Posterior vena cava (tissue), 2 donors: ENCODE measurements around the gene RTP3. TPM values are rescaled to one million over a fixed set of nuclear protein-coding genes. Genes with fewer than 3 reads are reported as not detected.
"Not testable (repeated sequence)": the region's sequence is repeated elsewhere in the genome, so short reads cannot be mapped to it uniquely, and the experiment has no call there.

Experiments used
- DNase-seq: peaks from one replicate; pipeline ENCODE4 v3.0.0-alpha.2; 2020; ENCODE audit warnings: low spot score
- intact Hi-C, 2 donors: fragments of 100-400 bp; cut with DNase I; formaldehyde crosslinking; loops; one replicate each; pipeline versions ENCODE4 v1.14.1 to v1.14.2; 2022 to 2023
- total RNA-seq, 2 donors: library from RNA; stranded (reverse); fragmentation: NEBNext Ultra II Directional; extraction: Animal tissue kit (Norgen Biotek cat#: 25700); gene quantifications; one replicate each; pipeline ENCODE4 v1.2.1, GENCODE V29; 2021
- donor health status: DM: yes; HTN: yes; CAD: no.
- donor health status: DM: yes; HTN: yes; CAD: no.

The RTP3 gene
- total RNA-seq, 2 donors from 2014 or later, result not detected

DNA sequence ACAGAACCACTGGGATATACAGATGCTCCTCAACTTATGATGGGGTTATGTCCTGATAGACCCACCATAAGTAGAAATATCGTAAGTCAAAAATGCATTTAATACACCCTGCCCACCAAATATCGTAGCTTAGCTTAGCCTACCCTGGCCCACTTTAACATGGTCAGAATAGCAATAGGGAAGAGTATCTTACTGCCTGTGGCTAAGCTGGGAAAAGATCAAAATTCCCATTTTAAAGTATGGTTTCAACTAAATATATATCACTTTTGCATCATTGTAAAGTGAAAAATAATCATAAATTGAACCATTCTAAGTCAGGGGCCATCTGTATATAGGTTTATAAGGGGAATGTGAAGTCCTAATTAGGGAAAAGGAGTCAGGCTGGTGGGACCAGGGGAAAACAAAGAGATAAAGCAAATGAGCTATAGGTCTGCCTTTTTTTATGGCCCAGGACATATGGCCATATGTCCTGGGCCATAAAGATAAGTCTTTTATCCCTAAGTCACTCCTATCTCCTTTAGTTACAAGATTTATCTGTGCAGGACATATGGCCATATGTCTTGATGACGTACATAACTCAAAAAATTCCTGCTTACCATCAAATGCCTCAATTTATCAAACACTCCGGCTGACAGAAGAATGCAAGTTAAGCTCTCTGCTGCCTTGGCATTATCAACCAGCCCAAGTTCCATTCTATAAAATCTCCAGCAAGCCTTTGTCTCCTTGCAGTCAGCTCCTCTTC is 11.2 kb downstream of the RTP3 start:
- DNase-seq, result no peak
- intact Hi-C loops, result no loop called here

DNA sequence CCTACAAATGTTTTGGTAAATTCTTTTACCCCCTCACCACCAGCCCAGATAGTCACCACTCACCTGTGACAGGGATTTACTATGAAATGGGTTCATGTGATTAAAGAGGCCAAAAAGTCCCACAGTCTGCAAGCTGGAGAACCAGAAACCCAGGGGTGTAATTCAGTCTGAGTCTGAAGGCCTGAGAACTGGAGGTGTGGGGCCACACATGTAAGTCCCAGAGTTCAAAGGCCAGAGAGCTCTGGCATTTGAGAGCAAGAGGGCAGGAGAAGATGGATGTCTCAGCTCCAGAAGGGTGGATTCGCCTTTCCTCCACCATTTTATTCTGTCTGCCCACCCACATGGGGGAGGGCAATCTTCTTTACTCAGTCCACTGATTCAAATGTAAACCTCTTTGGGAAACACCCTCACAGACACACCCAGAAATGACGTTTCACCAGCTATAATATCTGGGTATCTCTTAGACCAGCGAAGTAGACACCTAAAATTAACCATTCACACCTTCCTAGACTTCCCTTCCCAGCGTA is 11.9 kb downstream of the RTP3 start:
- DNase-seq, result no peak
- intact Hi-C loops, result no loop called here

DNA sequence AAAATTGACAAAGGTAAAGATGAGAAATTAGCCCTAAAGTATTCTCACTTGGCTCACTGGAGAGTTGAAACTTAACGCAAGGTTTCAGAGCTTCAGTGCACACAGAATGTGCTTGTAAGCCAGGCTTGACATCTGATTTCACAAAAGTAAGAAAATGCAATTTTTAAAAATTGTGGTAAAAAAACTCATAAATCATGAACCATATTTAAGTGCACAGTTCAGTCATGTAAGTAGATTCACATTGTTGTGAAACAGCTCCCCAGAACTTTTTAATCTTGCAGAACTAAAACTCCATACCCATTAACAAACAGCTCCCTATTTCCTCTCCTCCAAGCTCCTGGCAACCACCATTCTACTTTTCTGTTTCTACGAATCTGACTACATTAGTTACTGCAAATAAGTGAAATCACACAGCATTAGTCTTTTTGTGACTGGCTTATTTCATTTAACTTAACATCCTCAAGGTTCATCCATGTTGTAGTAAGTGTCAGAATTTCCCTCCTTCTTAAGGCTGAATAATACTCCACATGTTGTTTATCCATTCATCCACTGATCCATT is 14.5 kb downstream of the RTP3 start:
- intact Hi-C loops, result no loop called here
- no peak for DNase-seq

DNA sequence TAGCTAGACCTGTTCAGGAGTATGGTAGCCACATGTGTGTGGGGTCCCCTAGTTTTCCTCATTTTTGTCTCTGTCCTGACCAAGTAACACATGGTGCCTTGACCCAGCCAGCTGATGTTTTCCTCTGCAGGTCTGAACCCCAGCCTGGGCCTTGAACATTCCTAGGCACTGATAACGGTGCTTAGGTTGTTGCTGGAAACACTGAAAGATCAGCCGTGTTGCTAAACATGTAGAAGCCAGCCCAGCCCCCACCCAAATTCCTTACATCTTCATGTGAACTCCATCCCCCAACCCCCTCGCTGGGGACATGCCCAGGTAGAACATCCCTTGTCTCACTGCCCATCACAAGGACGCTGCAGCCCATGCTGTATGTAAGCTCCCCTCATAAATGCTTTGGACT is 18.7 kb downstream of the RTP3 start:
- intact Hi-C loops, result no loop called here
- DNase-seq, result no peak

DNA sequence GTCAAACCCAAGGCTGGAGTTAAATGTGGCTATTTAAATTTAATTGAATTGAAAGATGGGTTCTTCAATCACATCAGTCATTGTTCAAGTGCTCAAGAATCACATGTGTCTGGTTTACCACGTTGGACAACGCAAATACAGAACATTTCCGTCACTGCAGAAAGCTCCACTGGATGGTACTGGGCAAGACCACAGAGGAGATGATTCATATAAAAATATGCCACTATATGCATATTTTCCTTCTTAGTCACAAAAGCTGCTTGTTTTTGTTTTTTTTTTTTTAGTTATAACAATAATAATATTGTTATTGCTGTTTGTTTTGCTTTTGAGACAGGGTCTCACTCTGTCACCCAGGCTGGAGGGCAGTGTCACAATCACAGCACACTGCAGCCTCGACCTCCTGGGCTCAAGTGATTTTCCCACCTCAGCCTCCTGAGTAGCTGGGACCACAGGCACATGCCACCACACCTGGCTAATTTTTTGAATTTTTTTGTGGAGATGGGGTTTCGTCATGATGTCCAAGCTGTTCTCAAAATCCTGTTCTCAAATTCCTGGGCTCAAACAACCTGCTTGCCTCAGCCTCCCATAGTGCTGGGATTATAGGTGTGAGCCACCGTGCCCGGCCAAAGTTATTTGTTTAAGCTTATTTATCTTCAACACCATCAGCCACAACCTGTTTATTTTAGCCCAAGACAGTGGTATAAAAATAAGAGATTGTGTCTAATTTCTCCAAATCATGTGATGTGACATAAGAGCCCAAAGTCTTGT is 19.4 kb downstream of the RTP3 start:
- intact Hi-C loops, result no loop called here

DNA sequence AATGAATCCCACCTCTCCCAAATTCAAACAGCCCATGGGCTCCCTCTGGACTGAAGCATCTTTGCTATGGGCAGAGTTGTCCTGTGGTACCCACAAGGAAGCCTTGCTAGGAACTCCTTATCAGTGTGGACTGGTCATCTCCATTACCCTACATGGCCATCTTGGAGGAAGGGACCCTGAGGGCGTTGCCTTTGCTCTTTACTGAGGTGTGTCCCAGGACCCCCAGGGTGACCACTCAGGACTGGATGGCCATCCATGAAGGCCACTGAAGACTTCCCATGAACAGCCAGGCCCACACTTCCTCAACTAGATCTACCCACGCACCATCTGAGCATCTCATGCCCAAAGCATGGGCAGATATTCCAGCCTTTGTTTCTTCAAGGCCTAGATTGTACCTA is 20.0 kb downstream of the RTP3 start:
- intact Hi-C loops, result no loop called here
- DNase-seq, result no peak

More for the DNA sequence above, 19.4 kb downstream of the RTP3 start:
- DNase-seq, result no peak

DNA sequence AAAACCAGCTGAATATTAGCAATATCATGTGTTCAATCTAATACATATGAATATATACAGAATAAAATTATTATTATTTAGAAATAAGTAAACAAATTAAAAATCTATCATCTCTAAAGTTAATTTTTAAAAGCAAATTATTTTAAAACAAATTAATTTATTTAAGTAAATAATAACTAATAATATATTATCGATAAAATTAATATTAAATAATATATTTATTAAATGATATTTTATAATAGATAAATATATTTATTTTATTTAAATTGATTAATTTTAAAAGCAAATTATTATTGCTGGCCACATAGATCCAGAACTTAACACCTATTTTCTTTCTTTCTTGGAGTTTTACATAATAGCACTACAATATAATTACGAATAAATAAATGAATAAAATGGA is 22.2 kb downstream of the RTP3 start:
- DNase-seq, result no peak
- intact Hi-C loops, result no loop called here

DNA sequence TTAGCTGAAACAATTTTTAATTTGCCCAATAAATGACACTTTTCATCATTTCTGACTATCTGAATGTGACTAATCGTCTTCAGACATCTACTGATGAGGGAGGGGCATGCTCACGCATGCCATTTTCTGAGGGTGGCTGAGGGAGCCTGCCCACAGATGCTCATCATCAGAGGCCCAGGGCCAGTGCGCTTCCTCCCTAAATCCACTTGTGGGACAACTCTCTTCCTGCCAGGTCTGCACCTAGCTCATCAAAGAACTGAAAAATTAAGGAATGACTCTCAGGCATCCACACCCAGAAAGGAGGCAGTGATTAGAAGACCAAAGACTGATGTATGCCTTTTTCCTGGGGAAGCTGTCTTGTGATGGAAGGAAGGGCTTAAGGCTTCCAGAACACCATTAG is 22.8 kb downstream of the RTP3 start:
- no peak for DNase-seq
- intact Hi-C loops, result no loop called here

DNA sequence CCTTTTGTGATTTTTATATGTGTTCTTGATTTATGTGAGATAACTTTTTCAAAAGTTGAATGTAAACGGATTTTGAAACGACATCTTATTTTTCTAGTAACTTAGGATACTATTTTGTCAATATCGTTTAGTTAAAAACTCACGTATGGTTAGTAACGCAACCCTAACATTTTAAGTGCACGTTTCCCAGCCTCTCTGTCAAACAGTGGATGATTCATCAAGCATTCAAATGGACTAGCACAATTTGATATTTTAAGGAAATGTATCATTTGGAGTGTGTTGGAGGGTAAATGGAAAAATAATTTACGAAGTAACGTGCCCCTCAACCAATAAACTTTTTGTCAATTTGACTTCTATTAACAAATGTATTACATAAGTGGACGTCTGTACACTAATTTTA is 23.3 kb downstream of the RTP3 start:
- intact Hi-C loops, result no loop called here
- no peak for DNase-seq

DNA sequence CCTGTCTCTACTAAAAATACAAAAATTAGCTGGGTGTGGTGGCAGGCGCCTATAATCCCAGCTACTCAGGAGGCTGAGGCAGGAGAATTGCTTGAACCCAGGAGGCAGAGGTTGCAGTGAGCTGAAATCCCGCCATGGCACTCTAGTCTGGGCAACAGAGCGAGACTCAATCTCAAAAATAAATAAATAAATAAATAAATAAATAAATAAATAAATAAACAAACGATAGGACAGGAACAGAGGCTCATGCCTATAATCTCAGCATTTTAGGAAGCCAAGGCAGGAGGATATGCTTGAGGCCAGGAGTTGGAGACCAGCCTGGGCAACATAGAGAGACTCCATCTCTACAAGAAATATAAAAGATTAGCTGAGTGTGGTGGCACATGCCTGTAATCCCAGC is 24.4 kb downstream of the RTP3 start:
- intact Hi-C loops, DNase-seq: not testable (repeated sequence)

DNA sequence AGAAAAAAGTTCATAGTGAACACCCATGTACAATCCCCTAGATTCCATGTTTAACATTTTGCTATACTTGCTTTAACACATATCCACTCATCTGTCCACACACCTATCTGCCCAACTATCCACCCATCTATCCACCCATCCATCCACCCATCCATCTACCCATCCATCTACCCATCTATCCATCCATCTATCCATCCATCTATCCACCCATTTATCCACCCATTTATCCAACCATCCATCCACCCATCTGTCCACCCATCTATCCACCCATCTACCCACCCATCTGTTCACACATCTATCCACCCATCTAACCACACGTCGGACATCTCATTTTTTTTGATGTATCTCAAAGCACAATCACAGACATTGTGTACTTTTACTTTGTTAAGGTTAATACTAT is 25.8 kb downstream of the RTP3 start:
- DNase-seq, result no peak
- intact Hi-C loops, result no loop called here

DNA sequence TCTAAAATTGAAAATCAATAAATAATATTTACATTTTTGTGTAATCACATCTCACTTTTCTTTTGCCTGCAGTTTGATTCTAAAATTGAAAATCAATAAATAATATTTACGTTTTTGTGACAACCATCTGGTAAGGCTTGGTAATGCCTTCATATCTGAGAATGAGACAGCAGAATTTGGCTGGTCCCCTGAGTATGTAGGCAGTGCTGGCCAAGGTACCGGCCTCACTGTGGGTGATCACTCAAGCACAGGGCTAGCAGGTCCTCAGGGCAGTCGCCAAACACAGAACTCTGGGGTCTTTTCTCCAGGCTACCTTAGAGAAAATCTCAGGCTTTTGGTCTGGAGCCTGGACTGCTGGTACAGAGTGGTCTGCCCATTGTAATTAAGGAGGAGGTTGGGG is 26.2 kb downstream of the RTP3 start:
- no peak for DNase-seq
- intact Hi-C loops, result no loop called here

DNA sequence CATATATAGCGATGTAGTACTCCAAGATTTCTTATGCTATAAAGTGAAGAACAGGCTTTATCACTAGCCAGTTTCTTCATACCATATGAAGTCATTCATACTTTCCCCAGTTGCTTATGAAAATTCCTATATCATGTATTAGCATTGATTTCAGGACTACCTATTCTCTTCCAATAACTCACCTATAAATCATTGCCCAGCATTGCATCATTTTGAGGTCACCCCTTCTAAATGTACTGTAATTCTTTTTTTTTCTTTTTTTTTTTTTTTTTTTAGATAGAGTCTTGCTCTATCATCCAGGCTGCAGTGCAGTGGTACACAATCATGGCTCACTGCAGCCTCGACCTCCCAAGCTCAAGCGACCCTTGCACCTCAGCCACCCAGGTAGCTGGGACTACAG is 27.1 kb downstream of the RTP3 start:
- no peak for DNase-seq
- intact Hi-C loops, result no loop called here

DNA sequence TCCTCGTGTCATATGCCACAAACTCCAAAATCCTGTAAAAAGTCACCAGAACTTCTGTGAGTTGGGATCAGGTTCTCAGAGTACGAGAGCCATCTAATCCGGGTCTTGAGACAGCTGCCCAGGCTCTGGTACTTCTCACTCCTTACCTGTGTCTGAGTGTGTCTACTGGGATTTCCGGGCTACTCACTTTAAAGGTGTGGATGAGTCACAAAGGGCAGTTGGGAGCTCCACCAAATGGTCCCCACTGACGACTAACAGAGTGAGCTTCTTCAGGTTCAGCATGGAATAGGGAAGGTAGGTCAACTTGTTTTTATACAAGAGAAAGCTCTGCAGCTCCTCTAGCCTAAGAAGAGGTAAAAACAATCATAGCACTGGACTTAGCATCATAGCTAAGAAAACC is 29.5 kb downstream of the RTP3 start:
- intact Hi-C loops, result no loop called here
- DNase-seq, result no peak

DNA sequence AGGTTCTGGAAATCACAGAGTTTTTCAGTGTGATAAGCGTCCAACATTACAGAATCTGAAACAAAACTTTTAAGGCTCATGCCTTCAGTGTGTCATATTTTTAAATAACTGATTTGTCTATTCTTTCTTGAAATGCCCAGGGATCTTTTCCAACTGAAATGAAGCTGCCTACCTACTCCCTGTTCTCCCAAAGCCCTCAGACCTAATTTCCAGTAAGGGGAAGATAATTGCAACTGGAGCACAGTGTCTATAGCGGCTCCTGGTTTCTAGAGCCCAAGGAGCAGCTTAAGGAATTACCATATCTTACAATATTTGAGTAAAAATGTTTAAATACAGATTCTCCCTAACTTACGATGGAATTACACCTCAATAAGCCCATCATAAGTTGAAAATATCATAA is 35.3 kb downstream of the RTP3 start:
- intact Hi-C loops, result no loop called here
- DNase-seq, result no peak

DNA sequence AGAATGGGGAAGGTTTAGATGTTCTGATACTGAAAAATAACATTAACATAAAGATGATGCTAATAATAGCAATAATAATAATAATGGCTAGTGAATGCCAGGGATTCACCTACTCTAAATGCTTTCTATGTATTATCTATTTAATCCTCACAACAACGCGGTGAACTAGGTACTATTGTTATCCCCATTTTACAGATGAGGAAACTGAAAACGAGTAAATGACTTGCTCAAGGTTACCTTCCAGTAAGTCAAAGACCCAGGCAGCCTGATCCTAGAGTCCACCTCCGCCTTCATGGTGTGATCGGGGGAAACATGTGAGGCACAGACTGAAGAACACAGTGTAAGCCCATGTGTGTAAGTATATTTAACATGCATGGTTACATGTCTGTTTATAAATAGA is 38.0 kb downstream of the RTP3 start:
- no peak for DNase-seq
- intact Hi-C loops, result no loop called here

DNA sequence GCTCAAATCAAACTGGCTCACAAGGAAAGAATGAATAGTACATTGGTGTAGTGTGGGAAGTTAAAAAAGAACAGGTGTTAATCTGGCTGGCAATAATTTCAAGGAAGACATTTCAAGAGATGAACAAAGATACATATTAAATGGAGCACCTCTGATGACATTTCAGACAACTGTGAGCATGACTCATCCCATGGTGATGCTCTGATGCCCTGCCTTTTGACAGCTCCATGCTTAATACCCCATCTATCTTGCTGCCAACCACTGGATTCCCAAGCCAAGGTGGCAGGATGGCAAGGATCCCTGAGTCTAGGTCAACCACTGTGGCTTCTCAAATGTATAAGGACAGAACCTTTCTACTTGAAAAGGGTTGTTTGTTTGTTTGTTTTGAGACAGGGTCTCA is 39.0 kb downstream of the RTP3 start:
- DNase-seq, result no peak
- intact Hi-C loops, result no loop called here

DNA sequence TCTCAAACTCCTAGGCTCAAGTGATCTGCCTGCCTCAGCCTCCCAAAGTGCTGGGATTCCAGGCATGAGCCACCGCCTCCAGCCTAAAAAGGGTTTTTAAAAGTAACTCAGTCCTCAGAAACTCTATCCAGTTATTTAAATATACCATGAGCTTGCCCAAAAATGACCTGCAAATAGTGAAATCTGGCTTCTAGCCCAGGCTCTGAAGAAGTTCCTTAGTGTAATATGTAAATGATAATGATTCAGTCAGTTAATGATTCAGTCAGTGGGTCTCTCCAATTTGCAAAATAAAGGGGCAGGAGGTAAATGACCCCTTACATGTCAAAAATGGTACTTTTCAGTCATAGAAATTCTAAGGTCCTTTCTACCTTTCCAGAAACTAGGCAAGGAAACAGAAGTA is 39.5 kb downstream of the RTP3 start:
- intact Hi-C loops, result no loop called here
- no peak for DNase-seq

DNA sequence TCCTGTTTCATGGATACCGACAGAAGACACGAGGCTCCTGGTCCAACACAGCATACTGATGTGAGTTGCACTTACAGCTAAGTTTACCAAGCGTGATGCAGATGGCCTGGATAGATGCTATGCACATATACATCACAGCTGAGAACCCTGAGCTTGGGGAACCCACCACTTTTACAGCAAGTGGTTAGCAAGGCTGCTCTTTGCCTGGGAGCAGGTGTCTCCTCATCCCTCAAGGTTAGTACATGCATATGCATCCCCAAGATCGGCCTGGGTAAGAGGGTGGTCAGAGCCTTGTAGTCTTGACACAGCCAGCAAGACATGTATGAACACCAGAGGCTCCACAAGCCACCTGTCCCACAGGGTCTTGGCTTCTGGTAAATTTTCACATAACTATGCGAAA is 40.0 kb downstream of the RTP3 start:
- intact Hi-C loops, result no loop called here
- DNase-seq, result no peak

DNA sequence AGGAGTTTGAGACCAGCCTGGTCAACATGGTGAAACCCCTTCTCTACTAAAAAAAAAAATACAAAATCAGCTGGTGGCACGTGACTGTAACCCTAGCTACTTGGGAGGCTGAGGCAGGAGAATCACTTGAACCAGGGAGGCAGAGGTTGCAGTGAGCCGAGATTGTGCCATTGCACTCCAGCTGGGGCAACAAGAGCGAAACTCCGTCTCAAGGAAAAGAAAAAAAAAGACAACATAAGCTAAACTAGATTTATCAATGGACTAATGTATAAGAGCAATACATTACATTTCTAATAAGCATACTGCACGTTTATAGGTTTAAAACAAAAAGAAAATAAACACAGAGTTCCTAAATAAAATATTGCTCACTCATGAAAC is 40.6 kb downstream of the RTP3 start:
- intact Hi-C loops, DNase-seq: not testable (repeated sequence)
